ENCODE data around the gene ZFP92.

DNA sequence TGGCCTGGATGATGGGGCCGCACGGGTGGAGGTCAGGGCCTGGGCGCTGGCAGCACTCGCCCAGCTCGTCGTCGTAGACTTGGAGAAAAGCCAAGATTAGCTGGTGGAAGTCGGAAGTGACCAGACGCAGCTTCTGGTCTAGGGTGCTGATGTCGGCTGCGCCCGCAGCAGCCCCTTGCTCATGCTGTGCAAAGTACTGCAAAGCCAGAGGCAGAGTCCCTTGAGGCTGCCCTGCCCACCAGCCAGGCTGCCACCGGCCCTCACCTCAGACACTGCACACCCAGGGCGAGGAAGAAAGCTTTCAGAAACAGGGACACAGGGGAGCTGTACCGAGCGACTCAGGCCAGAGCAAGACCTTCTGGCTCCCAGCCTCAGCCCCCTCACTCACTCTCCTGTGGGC is 44.3 kb downstream of the ZFP92 start:
- TF ChIP-seq, protein P1, sequence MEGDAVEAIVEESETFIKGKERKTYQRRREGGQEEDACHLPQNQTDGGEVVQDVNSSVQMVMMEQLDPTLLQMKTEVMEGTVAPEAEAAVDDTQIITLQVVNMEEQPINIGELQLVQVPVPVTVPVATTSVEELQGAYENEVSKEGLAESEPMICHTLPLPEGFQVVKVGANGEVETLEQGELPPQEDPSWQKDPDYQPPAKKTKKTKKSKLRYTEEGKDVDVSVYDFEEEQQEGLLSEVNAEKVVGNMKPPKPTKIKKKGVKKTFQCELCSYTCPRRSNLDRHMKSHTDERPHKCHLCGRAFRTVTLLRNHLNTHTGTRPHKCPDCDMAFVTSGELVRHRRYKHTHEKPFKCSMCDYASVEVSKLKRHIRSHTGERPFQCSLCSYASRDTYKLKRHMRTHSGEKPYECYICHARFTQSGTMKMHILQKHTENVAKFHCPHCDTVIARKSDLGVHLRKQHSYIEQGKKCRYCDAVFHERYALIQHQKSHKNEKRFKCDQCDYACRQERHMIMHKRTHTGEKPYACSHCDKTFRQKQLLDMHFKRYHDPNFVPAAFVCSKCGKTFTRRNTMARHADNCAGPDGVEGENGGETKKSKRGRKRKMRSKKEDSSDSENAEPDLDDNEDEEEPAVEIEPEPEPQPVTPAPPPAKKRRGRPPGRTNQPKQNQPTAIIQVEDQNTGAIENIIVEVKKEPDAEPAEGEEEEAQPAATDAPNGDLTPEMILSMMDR (IDR thresholded peaks at IDR 0.05), result no peak
- no peak for TF ChIP-seq POLR2A (IDR thresholded peaks at IDR 0.05)

Measured in testis (tissue), 2 donors.